Measurements from ENCODE around the gene NSRP1. TPM values are rescaled to one million over a fixed set of nuclear protein-coding genes. Genes with fewer than 3 reads are reported as not detected.
"Not testable (repeated sequence)": the region's sequence is repeated elsewhere in the genome, so short reads cannot be mapped to it uniquely, and the experiment has no call there.

Gene NSRP1
- total RNA-seq, 1 donor from 2014 or later = 46.8 TPM

- no peak for DNase-seq (ENCODE audit: low spot score)
These were observed 71.0 kb downstream of the NSRP1 start for GRCh38 chr17:30187573-30187972.

GRCh38 chr17:30188211-30188939 lies 71.8 kb downstream of the NSRP1 start:
- DNase-seq (ENCODE audit: low spot score) = no peak

GRCh38 chr17:30191072-30191471 lies 74.5 kb downstream of the NSRP1 start:
- DNase-seq (ENCODE audit: low spot score) = no peak

GRCh38 chr17:30196504-30196903 lies 79.9 kb downstream of the NSRP1 start:
- no peak for DNase-seq (ENCODE audit: low spot score)

- DNase-seq (ENCODE audit: low spot score) = no peak
These were observed 80.8 kb downstream of the NSRP1 start for GRCh38 chr17:30197416-30197815.

GRCh38 chr17:30199600-30199999 lies 83.0 kb downstream of the NSRP1 start:
- no peak for DNase-seq (ENCODE audit: low spot score)

GRCh38 chr17:30200106-30200505 lies 83.5 kb downstream of the NSRP1 start:
- no peak for DNase-seq (ENCODE audit: low spot score)

GRCh38 chr17:30200656-30201055 lies 84.0 kb downstream of the NSRP1 start:
- DNase-seq (ENCODE audit: low spot score) = not testable (repeated sequence)

GRCh38 chr17:30203471-30203981 lies 86.9 kb downstream of the NSRP1 start:
- DNase-seq (ENCODE audit: low spot score) = no peak

GRCh38 chr17:30207655-30208054 lies 91.0 kb downstream of the NSRP1 start:
- no peak for DNase-seq (ENCODE audit: low spot score)

- DNase-seq (ENCODE audit: low spot score) = no peak
These were observed 91.6 kb downstream of the NSRP1 start for GRCh38 chr17:30208214-30208613.

GRCh38 chr17:30209930-30210329 lies 93.3 kb downstream of the NSRP1 start:
- DNase-seq (ENCODE audit: low spot score) = no peak

GRCh38 chr17:30210366-30210765 lies 93.8 kb downstream of the NSRP1 start:
- DNase-seq (ENCODE audit: low spot score) = no peak

GRCh38 chr17:30210901-30211300 lies 94.3 kb downstream of the NSRP1 start:
- DNase-seq (ENCODE audit: low spot score) = no peak

GRCh38 chr17:30211371-30211770 lies 94.8 kb downstream of the NSRP1 start:
- no peak for DNase-seq (ENCODE audit: low spot score)

- no peak for DNase-seq (ENCODE audit: low spot score)
These were observed 96.1 kb downstream of the NSRP1 start for GRCh38 chr17:30212750-30213149.

GRCh38 chr17:30217054-30217453 lies 100.4 kb downstream of the NSRP1 start:
- DNase-seq (ENCODE audit: low spot score) = no peak

- DNase-seq (ENCODE audit: low spot score) = no peak
These were observed 101.2 kb downstream of the NSRP1 start for GRCh38 chr17:30217746-30218245.

GRCh38 chr17:30218799-30219198 lies 102.2 kb downstream of the NSRP1 start:
- DNase-seq (ENCODE audit: low spot score) = no peak

GRCh38 chr17:30219315-30219714 lies 102.7 kb downstream of the NSRP1 start:
- no peak for DNase-seq (ENCODE audit: low spot score)

GRCh38 chr17:30219833-30220232 lies 103.2 kb downstream of the NSRP1 start:
- DNase-seq (ENCODE audit: low spot score) = no peak

GRCh38 chr17:30220414-30220813 lies 103.8 kb downstream of the NSRP1 start:
- no peak for DNase-seq (ENCODE audit: low spot score)

GRCh38 chr17:30221346-30221745 lies 104.7 kb downstream of the NSRP1 start:
- no peak for DNase-seq (ENCODE audit: low spot score)

GRCh38 chr17:30222251-30222650 lies 105.6 kb downstream of the NSRP1 start:
- DNase-seq (ENCODE audit: low spot score) = no peak

Measured in ureter (tissue), 1 donor.